ENCODE data around the gene PEX11G. TPM values are rescaled to one million over a fixed set of nuclear protein-coding genes. Genes with fewer than 3 reads are reported as not detected.

PEX11G gene
- total and polyA plus RNA-seq, 10 of the 15 experiments (the other 5 are each of a cell fraction or from before 2014, with no cell fraction given), result 0.05 to 1.8 (median 0.73) TPM; not detected in 1

GRCh38 chr19:7497292-7497691 lies 8.5 kb upstream of the PEX11G start:
- in situ Hi-C loops (cut with MboI), result no loop called here
- BruUV-seq (replicated peaks), result no TSS peak
- SMC1A ChIA-PET (ENCODE audit: uncharacterized antibody, unreplicated experiment), result no interaction called here
- RAD21 ChIA-PET (ENCODE audit: unreplicated experiment), result interaction anchor here (0.6 to 1.3 kb wide), 2 partner anchors 71 to 656 kb away, joined by 3 read pairs; no protein-coding TSS in a partner anchor
- Histone ChIP-seq H3K27me3 (replicated peaks in 1 of 2; ENCODE audit: control insufficient read depth in 2 of 2, insufficient read depth in 2 of 2, low read length in 1 of 2) (no peaks in the 10 kb centered on the region; a peak in 1 of 4 replicates), H3K79me2 (ENCODE audit: control insufficient read depth, insufficient read depth, low read length) (no peaks in the 10 kb centered on the region), H3K4me3 (no peak overlapping the region), H2AFZ (ENCODE audit: control insufficient read depth, low read depth, low read length) (no peak overlapping the region), H4K20me1 (ENCODE audit: control insufficient read depth, insufficient read depth) (no peaks in the 10 kb centered on the region), H3K27ac (ENCODE audit: control insufficient read depth, insufficient read depth) (no peak overlapping the region), H3K9me3 (replicated peaks; ENCODE audit: control insufficient read depth, insufficient read depth, low read length) (no peaks in the 10 kb centered on the region), H3K36me3 (ENCODE audit: control insufficient read depth in 2 of 2, insufficient read depth in 2 of 2, low read length in 1 of 2) (no peaks in the 10 kb centered on the region), H3K4me2 (ENCODE audit: control insufficient read depth, insufficient read depth) (no peak overlapping the region), H3K4me1 (ENCODE audit: control insufficient read depth, insufficient read depth, low read length) (no peaks in the 10 kb centered on the region), H3K9ac (ENCODE audit: control insufficient read depth, insufficient read depth, low read length) (no peak overlapping the region)
- FAIRE-seq (peak; percentile 54), DNase-seq (ENCODE audit: low read depth, low spot score) (no peak), ATAC-seq (peak; percentile 86)
- no peak for TF ChIP-seq NFYA (IDR thresholded peaks at IDR 0.05; ENCODE audit: borderline replicate concordance, low read depth, low read length)
- TF ChIP-seq USF2 (IDR thresholded peaks at IDR 0.05; ENCODE audit: borderline replicate concordance, low read depth, low read length), result no peak
- TF ChIP-seq RAD21 (IDR thresholded peaks at IDR 0.05; ENCODE audit: insufficient read depth, low read depth, low read length), result peak; percentile 29; the same call in 1 of the 2 replicates
- peak; percentile 28 to 51 (median 40) for TF ChIP-seq CTCF (IDR thresholded peaks at IDR 0.05 in 2 of 3, conservative IDR thresholded peaks at IDR 0.05 in 1 of 3; ENCODE audit: control insufficient read depth in 2 of 3, extremely low read depth in 1 of 3, insufficient read depth in 1 of 3, low read depth in 3 of 3, low read length in 3 of 3)
- no peak for TF ChIP-seq SREBF1 (IDR thresholded peaks at IDR 0.05; ENCODE audit: low read length)
- TF ChIP-seq ZZZ3 (IDR thresholded peaks at IDR 0.05; ENCODE audit: control insufficient read depth, insufficient read length, low read depth), result no peak
- TF ChIP-seq TCF12 (IDR thresholded peaks at IDR 0.05; ENCODE audit: low read depth, low read length), result no peak
- TF ChIP-seq HCFC1 (IDR thresholded peaks at IDR 0.05; ENCODE audit: low read length), result no peak
- no peak for TF ChIP-seq MTA2 (IDR thresholded peaks at IDR 0.05; ENCODE audit: low read depth)
- POLR2A ChIA-PET, result no interaction called here
- intact Hi-C loops (cut with micrococcal nuclease; ENCODE audit: unreplicated experiment), result no loop called here
- CTCF ChIA-PET, result interaction anchor here (0.6 to 1.7 kb wide), 4 partner anchors 19 to 143 kb away, joined by 3 to 7 read pairs (median 3); no protein-coding TSS in a partner anchor
- WGBS (ENCODE audit: insufficient coverage, insufficient replicate concordance, low lambda C conversion rate, missing lambda C conversion rate), result 43% methylated on average over 7 of the region's 7 CpGs

All from GM12878 (cell line).